Ammon's horn (tissue), 1 donor: Measurements from ENCODE around the gene PSKH1.
"Not testable (repeated sequence)": the region's sequence is repeated elsewhere in the genome, so short reads cannot be mapped to it uniquely, and the experiment has no call there.

Experiments used
- DNase-seq: peaks from one replicate; pipeline ENCODE4 v3.0.0-alpha.2; 2016; ENCODE audit warnings: low spot score

The PSKH1 gene

DNA sequence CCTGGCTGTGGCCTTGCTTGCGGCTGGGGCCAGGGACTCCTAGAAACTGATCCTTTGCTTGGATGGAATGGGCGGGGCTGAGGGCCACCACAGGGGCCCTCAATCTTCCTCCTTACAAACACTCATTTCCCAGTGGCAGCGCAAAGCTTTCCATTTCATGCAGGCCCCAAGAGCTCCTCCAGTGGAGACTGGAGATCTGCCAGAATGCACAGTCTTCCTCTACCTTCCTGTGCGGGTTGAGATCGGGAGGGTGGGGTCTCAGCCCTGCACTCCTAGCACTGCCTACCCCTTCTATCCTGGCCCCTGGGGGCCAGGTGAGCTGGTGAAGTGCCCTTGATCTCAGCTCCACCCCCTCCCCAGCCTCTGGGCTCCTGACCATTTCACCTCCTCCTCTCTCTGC, 6.7 kb upstream of the PSKH1 start:
- DNase-seq, result no peak

DNA sequence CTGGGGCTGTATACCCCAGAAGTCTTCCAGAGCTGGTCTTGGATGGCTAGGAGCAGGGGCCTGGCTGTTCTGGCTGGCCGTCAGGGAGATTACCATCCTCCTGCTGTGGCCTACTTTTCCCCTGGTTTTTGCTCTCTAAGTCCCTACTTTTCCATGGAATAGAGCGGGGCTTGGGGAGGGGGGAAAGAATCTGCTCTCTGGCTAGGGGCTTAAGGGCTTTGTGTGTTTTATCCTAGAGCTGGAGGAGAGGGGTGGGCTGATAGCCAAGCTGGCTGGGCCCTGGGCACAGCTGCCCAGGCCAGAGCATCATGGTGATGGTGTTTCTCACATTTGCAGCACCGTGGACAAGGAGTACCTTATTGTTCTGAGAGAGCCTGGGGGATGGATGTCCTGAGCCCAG, 4.7 kb upstream of the PSKH1 start:
- no peak for DNase-seq

DNA sequence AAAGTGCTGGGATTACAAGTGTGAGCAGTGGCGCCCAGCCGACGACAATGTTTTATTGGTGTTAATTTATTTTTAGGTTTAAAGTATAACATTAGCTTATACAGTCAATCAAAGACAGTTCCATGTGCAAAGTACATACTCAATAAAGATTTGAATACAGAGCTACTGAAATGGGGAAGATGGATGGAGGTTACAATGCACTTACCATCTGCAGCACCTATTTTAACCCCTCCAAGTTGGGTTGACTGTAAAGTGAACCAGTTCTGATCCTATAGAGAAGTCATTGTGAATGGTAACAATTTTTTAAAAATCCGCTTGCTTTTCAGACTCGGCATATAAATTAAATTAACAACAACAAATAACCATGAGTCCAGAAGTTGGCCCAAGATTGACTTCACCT, 679 bp upstream of the PSKH1 start:
- no peak for DNase-seq

DNA sequence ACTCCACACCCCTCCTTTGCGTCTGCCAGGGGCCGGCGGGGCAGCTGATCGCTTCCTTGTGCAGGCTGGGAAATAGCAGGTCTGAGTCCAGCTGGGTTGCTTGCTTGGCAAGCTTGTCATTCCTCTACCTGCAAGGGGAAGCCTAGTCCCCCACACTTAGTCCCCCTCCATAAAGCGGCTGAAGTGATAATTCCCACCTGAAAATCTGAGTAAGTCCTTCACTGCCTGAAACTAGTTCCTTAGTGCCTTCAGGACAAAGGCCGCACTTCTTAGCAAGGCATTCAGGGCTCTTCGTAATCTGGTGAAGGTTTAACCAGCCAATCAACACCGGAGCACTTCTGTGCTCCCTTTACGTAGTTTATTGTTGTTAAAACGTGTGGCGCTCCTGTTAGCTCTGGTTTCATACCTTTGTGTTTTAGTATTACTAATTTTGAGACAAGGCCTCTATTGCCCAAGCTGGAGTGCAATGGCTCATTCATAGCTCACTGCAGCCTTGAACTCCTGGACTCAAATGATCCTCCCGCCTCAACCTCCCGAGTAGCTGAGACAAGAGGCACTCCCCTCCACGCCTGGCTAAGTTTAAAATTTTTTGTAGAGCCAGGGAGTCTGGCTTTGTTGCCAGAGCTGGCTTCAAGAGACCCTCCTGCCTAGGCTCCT, 817 bp downstream of the PSKH1 start:
- DNase-seq, result no peak

DNA sequence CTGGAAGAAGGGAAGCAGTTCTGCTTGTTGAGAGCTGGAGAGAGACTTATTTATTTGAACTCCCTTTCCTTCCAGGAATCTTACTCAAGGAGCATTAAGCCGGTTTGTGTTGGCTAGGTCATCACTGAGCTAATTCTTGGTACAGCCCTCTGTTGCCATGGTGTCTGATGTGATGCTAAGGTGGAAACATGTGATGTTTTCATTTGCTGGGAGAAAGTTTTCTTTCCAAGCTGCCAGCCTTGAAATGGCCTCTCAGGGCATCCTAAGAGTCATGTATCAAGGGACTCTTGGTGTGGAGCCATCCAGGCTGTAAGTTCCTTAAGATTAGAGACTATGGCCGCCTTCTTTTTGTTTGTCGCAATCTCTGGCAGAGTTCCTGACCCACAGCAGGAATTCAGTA, 4.2 kb downstream of the PSKH1 start:
- DNase-seq, result peak; percentile 65

DNA sequence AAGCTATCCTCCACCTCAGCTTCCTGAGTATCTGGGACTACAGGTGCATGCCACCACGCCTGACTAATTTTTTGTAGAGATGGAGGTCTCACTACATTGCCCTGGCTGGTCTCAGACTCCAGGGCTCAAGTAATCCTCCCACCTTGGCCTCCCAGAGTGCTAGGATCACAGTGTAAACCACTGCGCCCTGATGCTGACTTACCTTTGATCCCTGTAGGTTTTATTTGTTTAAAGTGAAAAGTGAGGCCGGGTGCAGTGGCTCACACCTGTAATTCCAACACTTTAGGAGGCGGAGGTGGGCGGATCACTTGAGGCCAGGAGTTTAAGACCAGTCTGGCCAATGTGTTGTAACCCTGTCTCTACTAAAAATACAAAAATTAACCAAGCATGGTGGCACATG, 8.7 kb downstream of the PSKH1 start:
- no peak for DNase-seq

DNA sequence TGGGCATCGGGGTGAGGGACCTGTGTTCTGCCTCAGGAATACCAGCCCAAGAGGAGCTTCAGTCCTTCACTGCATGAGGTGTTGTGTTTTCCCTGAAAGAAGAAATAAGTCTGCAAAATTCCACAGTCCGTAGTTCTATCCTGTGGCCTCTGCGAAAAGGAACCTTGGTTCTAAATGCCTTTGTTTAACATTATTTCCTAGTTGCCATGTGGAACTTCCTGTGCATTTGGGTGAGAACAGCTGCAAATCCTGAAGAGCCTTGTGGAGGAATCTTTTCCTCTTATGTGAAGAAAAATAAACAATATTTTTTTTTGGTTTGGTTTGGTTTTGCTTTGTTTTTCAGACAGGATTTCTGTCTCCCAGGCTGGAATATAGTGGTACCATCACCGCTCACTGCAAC, 9.8 kb downstream of the PSKH1 start:
- no peak for DNase-seq

DNA sequence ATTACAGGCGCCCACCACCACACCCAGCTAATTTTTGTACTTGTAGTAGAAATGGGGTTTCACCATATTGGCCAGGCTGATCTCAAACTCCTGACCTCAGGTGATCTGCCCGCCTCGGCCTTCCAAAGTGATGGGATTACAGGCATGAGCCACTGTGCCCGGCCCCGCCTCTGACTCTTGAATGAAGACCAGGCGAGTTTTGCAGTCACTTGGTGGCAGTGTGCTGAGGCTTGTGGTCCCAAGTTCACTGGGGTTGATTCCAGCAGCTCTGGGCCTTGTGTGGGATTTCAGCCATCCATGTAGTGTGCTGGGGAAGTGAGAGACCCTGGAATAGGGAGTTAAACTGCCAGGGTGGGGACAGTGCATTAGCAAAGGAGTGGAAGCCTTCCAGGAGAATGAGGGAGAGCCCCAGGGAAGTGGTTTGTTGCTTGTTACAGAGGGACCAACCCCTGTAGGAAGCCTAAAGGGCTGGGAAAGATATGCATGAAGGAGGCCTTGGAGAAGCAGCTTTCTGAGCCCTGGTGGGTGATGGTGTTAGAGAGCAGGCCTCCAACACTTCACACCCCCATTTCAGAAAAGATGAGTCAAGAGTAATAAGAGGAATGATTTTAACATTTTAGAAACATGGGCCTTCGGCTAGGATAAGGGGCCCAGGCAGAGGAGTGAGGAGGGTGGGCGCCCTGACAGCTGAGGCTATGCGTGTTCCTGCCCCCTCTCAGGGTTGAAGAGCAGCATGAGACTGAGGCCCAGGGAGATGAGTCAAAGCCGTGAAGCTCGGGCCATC, 14.5 kb downstream of the PSKH1 start:
- no peak for DNase-seq

DNA sequence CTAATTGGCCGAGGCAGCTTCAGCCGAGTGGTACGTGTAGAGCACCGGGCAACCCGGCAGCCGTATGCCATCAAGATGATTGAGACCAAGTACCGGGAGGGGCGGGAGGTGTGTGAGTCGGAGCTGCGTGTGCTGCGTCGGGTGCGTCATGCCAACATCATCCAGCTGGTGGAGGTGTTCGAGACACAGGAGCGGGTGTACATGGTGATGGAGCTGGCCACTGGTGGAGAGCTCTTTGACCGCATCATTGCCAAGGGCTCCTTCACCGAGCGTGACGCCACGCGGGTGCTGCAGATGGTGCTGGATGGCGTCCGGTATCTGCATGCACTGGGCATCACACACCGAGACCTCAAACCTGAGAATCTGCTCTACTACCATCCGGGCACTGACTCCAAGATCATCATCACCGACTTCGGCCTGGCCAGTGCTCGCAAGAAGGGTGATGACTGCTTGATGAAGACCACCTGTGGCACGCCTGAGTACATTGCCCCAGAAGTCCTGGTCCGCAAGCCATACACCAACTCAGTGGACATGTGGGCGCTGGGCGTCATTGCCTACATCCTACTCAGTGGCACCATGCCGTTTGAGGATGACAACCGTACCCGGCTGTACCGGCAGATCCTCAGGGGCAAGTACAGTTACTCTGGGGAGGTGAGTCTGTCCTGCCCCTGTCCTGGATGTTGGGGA, 16.1 kb downstream of the PSKH1 start:
- peak; percentile 1 for DNase-seq

DNA sequence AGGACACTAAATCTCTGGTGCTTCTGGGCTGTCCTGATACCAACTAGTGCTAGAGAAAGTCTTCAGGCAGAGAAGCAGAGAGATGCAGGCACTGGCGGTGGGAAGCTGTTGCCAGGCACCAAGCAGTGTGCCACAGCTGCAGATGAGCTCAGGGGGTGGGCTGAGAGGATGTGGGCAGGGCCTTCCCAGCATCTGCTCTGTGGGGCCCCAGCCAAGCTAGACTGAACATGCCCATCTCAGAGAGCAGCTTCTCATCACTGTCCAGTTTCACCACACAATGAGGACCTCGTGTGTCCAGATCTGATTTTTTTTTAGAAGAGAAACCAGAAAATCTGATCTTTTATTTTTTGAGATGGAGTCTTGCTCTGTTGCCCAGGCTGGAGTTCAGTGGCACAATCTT, 17.1 kb downstream of the PSKH1 start:
- peak; percentile 97 for DNase-seq

DNA sequence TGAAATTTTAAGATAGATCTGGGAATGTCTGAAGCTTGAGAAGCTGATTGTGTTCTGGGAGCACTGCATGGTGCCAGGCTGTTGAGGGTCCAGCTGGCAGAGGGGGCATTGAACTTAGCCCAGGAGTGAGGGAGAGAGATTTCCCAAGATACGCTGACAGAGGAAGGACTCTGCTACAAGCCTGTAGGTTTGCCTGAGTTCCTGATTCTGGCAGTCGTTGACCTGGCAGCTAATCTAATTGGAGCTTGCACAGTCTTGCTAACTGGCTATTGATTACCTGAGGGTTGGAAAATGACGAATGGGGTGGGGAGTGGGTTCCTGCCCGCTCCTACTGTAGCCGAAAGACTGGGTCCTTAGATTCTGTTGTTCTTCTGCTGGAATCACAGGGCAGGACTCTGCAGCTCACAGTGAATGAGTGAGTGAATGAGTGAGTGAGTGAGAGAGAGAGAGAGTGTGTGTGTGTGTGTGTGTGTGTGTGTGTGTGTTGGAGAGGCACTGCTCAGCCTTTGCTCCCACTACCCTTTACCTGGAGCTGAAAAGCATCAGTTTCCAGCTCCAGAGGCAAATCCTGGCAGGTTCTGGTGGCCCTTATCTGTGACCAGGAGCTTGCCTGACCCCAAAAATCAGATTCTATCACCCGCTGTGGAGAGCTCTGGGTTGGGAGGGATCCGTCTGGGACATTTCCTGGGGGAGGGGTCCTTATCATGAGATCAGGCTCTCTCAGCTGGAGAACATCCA, 21.9 kb downstream of the PSKH1 start:
- no peak for DNase-seq

DNA sequence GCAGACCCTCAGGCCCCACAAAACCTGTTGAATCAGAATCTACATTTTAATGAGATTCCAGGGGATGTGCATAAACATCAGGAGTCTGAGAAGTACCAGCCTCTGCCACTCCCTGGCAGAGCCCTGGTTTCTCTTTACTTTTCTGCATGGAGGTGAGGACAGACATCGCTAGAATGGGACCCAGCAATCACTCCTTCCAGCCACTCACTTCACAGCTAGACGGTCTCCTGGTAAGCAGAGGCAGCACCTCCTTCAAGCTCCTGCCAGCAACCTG, 22.4 kb downstream of the PSKH1 start:
- not testable (repeated sequence) for DNase-seq

DNA sequence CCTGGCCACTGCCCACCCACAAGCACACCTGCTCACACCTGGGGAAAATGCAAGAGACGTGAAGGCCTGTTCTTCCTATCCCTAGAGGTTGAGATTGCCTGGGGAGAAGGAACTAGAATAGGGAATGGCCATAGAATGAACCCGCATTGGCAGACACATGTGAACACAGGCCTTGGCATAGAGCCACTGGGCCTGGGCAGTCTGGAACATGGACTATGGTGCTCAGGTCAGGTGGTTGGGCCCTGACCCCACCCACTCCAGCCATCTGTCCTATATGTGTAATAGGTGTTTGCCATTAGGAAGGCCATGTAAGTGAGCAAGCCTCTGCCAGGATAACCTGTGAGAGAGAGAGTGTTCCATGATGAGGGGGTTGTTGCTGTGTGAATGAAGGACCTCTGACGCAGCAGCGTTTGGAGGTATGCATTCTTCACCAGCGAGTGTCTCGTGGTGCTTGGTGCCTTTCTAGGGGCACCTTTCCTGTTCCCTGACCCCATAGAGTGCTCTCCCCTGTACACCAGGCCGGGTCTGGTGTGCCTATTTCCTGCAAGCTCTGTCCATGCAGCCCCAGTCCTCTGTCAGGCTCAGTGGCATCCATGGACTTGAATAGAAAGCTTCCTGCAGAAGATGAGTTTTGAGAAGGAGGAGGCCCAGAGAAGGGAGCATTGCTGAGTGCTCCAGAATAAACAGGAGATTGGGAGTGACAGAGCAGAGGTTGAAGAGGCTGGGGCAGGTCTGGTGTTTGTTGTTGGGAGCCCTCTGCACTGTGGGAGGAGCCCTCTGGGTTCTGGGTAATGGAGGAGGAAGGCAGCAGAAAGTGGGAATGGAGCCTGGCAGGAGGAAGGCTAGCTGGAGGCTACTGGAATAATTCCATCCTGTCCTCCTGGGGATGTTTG, 23.0 kb downstream of the PSKH1 start:
- DNase-seq, result peak; percentile 1

DNA sequence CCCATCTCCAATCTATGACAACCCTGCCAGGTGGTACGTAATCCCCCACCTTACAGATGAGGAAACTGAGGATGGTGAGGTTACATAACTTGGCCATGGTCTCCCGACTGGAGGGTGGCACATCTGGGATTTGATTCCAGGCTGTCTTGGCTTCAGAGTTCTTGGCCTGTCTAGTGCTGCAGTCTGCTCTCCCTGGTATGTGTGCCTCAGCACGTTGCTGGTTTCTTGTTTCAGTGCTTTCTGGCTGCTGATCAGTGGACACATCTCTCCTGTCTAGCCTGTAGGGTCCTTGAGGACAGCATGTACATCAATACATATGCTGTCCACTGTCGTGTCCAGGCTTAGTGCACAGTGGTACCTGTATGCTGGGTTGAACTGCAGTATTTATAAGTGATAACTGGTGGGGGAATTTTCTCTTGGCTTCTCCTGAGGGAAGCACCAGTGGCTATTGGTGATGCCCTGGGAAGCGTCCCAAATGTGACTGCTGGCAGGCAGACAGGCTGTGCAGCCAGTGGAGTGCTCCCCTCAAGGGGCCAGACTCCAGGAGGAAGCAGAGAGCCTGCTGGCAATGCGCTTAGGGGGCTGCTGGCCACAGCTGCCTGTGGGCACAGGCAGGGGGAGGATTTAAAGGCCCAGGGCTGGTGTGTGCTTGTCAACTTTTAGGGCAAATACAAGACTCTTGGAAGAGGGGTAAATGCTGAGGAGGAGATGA, 24.2 kb downstream of the PSKH1 start:
- DNase-seq, result peak; percentile 80

DNA sequence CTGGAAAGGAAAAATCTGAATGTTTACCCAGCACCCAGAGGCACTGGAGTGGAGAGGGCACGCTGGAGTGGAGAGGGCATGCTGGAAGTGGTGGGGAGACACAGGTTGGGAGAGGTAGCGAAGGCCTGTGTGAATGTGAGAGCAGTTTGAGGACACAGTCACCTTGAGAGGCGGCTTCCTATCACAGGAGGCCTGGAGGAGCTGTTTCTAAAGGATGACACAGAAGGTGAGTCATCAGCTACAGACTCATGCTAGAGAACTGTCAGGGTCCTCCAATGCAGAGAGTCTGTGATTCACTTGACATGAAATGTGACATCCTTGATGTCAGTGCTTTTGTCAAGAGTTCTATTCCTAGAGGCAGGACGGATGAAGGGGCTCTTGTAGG, 24.8 kb downstream of the PSKH1 start:
- peak; percentile 41 for DNase-seq

DNA sequence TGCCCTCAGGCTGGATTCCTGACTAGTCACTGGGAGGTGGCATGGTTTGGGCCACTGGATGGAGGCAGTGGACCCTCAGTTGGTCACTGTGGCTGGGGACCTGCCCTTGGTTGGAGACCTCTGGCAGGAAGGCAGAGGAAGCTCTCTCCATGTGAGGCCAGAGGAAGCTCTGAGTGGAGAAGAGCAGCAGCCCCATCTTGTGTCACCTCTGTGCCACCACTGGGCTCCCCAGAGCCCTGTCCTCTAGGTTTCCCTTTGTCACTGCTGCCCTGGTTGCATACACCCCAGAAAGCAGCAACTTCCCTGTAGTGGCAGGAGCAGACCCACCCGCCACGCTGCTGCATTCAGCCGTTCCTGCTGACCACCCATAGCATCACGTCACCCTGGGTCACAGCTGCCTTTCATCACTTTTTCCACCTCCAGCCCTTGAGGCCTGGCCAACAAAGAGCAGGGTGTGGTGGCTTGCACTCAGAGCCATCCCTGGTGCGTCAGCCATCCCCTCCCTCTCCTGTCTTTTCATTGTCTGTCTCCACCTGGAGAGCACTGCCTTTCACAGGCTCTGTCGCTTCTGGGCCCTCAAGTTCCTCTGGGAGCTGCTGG, 26.7 kb downstream of the PSKH1 start:
- peak; percentile 2 for DNase-seq

DNA sequence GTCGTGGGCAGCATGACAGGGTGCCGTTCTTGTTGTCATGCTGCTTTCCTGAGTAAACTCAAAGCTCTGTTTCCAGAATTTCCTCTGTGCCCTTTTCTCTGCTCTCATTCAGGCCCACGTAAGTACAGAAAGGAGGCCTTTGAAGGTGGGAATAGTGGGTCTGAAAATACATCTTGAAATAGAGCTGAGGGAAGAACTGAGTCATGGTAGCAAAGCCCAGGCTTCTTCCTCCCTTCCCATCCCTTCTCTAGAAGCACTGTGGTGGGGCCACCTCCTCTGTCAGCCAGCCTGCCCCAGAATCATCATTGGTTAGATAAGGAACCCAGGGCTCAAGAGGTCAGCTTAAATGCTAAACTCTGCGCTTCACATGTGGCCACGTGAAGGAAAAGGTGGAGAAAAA, 29.2 kb downstream of the PSKH1 start:
- no peak for DNase-seq

DNA sequence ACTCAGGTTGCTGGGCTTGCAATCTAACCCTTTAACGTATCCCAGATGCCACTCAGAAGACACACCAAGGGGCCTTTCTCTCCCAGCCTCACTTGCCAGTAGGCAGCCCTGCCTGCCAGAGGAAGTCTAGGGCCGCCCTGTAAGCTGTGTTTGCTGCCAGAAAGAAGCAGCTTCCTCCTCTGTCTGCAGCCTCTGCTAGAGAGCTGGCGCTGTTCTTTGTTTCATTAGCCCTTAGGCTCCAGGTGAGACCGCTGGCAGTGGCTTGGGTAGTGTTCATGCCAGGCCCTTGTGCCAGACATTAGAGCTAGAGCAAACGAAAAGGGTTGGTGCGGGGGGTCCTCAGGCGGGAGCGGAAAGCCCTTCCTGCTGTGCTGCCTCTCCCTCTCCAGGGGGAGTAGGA, 29.7 kb downstream of the PSKH1 start:
- DNase-seq, result no peak

DNA sequence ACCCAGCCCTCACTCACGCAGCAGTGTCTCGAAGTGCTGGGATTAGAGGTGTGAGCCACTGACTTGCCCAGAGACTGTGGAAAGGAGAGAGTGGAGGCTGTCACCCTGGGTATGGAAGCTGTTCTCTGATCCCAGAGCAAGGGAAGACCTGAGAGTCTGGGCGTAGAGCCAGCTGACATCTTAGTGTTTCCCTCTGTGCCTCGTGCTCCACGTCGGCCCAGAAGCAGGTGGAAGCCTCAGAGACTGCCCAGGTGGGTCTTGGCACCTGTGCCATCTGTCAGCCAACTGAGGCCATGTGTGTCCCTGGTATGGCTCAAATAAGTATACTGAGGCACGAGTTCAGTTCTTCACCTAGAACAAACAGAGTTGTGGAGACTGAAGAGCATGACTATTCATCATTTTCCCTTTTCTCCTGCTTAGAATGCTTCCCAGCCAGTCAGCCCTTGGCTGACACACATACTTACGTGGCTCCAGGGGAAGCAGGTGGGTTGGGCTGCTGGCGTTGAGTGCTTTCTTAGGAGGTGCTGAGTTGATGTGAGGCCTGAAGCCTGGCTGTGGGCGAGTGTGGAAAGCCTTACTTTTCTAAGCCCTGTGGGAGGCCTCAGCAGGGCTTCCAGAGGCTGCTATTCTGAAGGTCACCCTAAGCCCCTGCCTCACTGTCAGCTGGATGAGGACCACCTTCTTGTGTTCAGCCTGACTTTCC, 30.5 kb downstream of the PSKH1 start:
- DNase-seq, result no peak
